Embryonic facial prominence (tissue), 1 donor: ENCODE results near the gene RPL12.
"Not testable (repeated sequence)": the region's sequence is repeated elsewhere in the genome, so short reads cannot be mapped to it uniquely, and the experiment has no call there.

ENCODE experiments used
- DNase-seq: peaks from one replicate; pipeline ENCODE4 v3.0.0-alpha.2; 2016; ENCODE audit errors: extremely low spot score

The RPL12 gene

DNA sequence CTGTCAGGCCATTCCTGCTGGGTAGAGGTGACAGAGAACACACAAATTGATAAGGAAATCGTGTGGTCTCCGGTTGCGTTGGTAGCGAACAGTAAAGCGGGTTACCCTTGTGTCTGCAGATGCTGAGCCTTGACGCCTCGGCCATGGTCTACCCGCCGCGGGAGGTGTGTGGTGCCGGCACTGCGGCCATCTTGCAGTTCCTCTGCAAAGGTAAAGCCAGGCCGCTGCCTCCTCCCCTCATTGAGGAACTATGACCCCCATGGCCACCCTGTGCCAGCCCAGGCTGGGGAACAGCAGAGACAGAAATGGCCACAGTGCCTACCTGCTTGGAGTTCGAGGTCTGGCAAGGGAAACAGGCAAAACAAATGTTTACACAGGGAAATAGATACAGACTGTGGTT is 16.4 kb upstream of the RPL12 start:
- no peak for DNase-seq

GRCh38 chr9:127466407-127466917 is 15.3 kb upstream of the RPL12 start:
- not testable (repeated sequence) for DNase-seq

- DNase-seq: no peak
These were observed 12.7 kb upstream of the RPL12 start for GRCh38 chr9:127463911-127464310.

GRCh38 chr9:127463382-127463781 is 12.2 kb upstream of the RPL12 start:
- no peak for DNase-seq

GRCh38 chr9:127458921-127459320 is 7.7 kb upstream of the RPL12 start:
- DNase-seq: no peak

- no peak for DNase-seq
These were observed 6.1 kb upstream of the RPL12 start for GRCh38 chr9:127457191-127457878.

DNA sequence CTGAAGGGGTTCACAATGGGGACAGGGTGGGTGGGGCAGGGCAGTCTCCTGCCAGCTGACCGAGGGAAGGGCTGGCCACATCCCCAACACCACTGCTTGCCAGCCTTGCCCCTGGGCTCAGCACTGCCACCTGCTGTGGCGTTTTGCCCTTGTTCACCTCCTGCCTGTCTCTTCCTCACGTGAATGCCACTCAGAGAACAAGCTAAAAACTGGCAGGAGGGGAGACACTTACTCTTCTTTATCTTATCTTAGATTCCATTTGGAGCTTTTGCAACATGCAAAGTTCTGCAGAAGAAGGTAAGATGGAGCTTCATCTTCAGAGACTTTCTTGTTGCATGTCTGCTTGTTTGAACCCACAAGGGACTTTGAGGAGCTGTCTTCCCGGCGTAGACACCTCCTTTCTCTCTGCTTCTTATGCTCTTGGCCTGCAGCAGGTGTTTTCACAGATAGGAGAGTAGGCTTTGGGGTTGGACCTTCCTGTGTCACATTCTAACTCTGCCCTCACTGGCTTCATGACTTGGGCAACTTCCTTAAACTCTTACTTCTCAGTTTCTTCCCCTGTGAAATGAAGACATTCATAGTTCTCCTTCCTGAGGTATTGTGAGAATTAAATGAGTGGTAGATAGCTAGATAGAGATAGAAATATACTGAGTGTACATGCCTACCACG is 4.3 kb upstream of the RPL12 start:
- DNase-seq: no peak

DNA sequence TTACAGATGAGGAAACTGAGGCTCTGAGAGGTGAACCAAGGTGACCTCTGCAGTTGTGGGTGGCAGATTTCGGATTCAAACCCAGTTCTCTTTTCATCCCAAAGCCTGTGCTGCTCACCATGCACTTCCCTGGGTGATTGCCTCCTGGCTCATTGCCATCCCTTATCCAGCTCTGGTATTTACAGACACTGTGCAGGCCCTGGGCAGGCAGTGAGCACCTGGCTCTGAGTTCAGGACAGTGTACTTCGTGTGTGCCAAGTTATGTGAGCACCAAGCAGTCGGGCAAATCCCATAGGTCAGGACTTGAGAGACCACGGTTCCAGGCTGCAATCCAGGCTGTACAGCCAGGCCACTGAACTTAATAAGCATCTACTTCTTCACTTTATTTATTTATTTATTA is 1.5 kb upstream of the RPL12 start:
- DNase-seq: no peak

GRCh38 chr9:127451858-127452656 is 851 bp upstream of the RPL12 start:
- peak; percentile 27 for DNase-seq

DNA sequence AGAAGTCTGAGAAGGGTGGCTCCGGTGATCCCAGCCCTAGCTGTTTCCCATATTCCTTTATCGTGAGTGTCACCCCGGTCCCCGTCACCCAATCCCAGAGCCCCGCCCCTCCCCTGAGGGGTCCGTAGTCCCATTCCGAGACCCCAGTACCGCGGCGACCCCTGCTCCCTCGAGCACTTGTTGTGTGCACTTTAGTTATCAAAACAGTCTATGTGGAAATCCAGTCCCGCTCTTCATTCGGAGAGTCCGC is 327 bp upstream of the RPL12 start:
- no peak for DNase-seq

DNA sequence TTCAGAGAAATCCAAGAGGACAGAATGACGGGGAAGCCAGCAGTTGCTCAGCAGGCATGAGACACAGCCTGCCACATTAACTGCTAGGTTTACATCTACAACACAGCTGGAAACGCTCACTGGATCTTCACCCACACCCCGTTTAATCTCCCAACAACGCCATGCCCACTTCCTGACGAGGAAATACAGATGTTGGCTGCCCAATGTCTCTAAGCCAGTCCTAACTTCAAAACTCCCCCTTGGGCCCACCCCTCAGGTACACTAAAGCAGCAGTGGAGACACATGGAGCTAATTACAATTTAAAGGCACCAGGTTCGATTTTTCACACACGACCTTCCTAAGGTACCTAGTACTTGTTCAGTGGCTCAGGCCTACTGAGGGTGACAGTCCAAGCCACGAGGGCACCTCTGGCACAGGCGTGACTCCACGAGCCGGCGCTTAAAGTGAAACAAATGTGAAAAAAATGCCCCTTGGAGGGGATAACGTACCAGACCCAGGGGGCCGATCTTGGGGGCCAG is 904 bp downstream of the RPL12 start:
- DNase-seq: no peak

DNA sequence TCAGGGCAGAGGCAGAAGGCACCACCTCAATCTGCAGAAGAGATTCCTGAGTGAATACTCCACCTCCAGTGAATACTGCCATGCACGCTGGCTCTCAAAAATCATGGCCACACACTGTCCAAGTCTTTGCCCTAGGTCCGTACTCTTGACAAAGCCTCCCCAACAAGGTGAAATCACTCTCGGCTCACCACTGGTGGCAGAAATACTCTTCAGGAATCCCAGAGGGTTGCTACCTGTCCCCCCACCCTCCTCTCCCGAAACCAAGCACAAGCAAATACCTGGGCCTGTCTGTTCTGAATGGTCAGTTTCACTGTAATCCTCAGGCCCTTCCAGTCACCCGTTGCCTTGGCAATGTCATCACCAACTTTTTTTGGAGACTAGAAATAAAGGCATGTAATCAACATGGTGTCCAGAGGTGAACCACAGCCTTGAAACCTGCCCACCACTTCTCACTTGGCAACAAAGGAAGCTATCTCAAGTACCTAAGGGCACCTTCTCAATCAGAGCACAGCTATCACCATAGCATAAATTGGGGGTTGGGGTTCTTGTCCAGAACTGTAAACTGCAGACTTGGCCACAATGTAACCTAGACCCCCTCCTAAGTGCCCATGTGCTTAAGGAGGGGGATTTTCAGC is 1.8 kb downstream of the RPL12 start:
- DNase-seq: no peak

GRCh38 chr9:127448112-127448805 is 2.9 kb downstream of the RPL12 start:
- no peak for DNase-seq

DNA sequence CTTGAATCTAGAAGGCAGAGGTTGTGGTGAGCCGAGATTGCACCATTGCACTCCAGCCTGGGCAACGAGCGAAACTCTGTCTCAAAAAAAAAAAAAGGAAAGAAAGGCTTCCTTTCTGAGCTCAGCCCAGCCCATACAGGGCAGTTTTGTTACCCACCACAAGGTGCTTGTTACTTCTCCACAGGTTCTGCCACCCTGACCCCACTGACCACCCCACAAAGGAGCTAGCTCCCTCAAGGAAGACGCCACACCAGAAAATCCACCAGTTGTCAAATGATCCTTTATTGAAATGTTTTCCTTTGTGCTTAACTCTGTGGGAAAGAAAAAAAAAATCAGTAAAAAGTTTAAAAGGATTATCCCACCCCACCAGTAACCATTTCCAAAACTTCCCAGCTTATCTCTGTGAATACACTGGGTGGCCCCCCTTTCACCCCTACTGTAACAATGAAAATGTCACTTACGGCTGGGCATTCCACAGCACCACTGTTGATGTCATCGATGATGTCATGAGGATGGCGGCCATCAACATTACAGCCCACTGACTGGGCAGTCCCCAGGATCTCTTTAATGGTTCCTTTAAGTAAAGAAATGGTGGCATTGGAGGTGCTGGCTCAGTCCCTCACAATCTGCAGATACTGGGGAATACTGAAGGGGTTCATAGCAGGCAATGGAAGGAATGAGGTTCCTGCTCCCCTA is 3.6 kb downstream of the RPL12 start:
- DNase-seq: no peak

- DNase-seq: no peak
These were observed 4.3 kb downstream of the RPL12 start for GRCh38 chr9:127446713-127447415.

- no peak for DNase-seq
These were observed 5.1 kb downstream of the RPL12 start for GRCh38 chr9:127445851-127446712.

DNA sequence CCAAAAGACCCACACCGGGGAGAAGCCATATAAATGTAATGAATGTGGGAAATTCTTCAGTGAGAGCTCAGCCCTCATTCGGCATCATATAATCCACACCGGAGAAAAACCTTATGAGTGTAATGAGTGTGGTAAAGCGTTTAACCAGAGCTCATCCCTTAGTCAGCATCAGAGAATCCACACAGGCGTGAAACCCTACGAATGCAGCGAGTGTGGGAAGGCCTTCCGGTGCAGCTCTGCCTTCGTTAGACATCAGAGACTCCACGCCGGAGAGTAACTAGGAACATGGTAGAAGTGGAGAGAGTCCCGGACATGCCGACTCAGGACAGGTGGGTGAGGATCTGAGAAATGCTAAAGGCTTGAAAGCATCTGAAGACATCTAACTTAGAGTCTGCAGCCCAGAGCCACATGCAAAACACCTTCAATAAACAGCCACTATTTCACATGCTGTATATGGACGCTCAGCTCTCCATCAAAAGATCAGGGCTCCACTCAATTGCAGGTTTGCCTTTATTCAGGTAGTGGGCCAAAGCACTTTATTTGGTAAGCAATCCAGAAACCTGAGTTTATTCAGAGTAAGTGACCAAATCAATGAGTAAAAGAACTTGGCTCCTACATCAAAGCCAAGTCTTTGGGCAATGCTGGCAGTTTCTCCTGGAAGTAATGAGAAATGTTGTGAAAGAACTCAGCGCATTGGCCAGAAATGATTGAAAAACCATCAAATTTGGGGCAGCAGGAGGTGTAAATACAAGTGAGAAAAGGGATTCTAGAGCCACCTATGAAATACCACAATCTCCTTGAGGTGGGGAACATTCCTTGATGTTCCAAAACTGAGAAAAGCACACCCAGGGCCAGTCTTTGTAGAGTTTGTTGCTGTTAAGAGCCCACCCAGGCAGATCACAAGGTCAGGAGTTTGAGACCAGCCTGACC is 6.0 kb downstream of the RPL12 start:
- DNase-seq: no peak

- no peak for DNase-seq
These were observed 6.8 kb downstream of the RPL12 start for GRCh38 chr9:127444283-127444920.
